Umbilical cord (tissue), 2 donors: Measurements from ENCODE around the gene PRKAR2B. TPM values are rescaled to one million over a fixed set of nuclear protein-coding genes. Genes with fewer than 3 reads are reported as not detected.
"Not testable (repeated sequence)": the region's sequence is repeated elsewhere in the genome, so short reads cannot be mapped to it uniquely, and the experiment has no call there.

Source experiments
- DNase-seq: peaks from one replicate; pipeline ENCODE4 v3.0.0-alpha.2; 2015; ENCODE audit warnings: low spot score
- total RNA-seq: library from RNA; depleted of rRNA; stranded (reverse); fragments of >200 nt; gene quantifications from one replicate; pipeline ENCODE4 v1.2.3, GENCODE V29; 2014; ENCODE audit warnings: low replicate concordance; ENCODE audit not compliant: insufficient read depth

Gene PRKAR2B
- total RNA-seq, 1 donor from 2014 or later: 5.8 TPM

DNA sequence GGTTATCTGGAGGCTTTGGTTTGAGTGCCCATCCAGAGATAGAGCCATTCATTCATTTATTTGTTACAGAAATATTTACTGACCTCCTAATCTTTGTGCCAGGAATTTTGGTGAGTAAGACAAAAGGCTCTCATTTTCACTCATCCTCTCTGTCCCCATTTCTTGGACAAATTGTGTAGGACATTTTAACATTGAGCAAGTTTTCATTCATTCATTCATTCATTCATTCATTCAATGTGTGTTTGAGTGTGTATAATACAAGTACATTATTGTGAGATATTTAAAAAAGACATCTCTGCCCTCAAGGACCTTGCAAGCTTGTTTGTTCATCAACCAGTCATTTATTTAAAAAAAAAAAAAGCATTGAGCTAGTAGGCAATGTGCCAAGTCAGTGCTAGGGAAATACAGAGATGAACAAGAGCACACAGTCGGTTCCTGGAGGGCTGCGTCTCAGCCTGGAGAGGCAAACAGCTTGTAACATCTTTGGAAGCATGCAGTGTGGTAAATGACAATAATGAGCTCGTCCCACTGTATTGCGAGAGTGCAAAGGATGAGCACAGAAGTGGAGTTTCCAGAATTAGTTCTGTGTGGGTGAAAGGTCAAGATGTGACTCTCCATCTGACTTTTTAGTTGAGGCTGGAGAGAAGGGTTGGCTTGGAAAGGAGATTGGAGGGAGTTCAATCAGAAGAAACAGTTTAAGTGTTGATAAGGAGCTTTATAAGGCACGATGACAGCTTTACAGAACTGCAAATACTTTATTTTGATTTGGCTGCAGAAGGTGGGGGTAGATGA is 73.8 kb downstream of the PRKAR2B start:
- DNase-seq: no peak

DNA sequence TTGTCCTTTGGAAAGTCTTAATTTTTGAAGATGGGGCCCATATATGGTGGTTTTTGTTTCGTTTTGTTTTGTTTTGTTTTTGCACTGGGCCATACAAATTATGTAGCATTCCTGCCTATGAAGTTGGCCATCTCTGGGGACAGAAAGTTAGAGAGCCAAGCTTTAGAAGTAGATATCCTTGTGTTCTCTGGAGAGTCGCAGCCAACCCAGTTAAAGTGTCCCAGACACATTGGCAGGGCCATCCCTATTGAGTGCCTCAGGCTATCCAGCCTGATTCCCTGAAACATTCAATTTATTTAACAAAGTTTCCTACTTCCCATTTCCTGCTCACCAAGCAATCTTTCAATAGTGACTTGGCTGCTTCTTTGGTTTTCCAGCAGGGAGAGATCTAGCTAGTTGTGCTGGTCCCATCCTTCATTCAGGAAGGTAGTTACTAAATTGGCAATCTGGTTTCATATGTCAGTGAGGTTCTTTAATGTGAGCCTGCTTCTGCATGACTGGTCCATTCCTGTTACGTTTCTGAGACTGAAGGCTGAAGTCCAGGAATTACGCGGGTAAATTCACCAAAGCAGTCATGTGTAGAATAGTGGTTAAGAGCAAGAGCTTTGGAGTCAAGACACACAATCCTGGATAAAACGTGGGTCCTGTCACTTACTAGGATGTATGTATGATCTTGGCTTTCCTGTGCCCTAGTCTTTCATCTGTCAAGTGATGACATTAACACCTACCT is 75.0 kb downstream of the PRKAR2B start:
- no peak for DNase-seq

DNA sequence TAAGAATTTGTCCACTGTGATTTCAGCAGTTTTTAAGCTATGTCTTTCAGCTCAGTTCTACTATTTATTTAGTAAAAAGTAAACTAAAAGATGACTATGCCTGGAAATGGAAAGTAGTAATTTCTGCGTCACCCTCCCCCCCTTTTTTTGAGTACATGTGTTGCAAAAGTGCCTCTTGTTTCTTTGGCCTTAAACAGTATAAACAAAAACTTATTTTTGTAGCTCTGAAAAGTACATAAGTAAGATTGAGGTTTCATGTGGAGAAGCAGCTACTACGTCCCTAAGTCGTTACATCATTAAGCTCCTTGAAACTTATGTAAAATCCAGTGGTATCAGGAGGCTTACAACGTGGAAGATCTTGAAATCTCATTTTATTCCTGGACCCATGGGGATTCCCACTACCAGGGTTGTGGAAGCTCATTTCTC is 78.0 kb downstream of the PRKAR2B start:
- DNase-seq: peak; percentile 77

DNA sequence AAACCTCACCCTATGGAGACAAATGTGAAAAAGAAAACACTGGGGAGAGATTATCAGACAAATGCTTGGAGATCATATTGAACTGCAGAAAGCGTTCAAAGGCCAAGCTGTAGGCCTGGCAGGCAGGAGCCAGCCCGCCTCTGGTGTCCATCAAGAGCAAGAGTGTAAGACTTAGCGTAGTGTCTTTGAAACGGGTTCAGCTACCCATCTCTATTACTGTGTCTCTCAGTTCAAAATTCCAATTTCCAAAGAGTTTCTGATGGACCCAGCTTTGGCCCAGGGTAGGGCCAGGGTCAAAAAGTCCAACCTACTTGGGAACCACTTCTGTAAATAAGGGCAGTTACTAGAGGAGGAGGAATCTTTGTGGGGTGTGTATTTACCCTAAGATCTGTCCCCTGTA is 78.9 kb downstream of the PRKAR2B start:
- no peak for DNase-seq

DNA sequence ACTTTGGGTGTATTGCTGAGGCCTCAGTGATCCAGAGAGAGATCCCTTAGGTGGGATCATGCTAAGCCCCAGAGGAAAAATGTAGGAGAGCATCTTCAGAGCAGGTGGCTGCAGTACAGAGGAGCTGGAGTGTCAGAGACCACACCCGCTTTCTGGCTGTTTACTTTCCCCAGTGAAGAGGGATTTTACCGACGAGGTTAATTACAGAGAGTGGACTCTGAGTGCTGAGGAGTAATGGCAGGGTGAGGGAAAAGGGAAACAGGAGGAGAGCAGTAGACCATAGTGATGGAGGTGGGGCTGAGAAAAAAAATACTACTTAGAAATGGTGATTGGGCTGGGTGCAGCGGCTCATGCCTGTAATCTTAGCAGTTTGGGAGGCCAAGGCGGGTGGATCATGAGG is 81.0 kb downstream of the PRKAR2B start:
- DNase-seq: no peak

DNA sequence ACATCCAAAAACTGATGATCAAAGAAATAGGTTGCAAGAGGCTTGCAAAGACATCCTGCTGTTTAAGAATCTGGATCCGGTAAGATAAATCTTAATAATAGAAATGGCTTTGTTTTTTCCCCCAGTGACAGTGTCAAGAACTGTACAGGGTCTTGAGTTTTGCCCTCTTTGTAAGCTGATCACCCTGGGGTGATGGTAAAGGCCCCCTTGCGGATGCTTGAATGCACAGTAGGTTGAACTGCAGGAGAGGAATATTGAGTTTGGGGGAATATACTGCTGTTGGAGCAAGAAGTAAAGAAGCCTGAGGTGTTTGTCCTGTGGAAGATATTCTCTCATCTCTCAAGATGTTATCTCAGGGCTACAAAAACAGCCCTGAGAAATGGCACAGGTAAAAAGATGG is 83.7 kb downstream of the PRKAR2B start:
- no peak for DNase-seq

DNA sequence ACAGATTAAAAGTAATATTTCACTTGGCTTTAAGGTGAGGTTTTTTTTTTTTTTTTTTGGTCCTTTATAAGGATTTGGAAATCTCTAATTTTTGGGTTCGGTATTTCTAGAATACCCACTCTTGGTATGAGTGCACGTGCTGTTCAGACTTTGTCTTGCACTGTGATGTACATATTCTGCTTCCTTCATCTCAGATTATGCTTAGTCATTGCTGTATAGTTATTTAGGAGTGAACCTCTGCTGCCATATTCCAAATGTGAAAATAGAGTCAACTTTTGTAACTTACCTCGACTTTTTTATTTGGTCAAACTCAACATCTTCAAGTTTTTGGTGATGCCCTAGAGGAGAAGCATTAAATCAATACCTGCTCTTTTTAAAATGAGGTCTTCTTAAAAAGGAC is 84.2 kb downstream of the PRKAR2B start:
- no peak for DNase-seq

DNA sequence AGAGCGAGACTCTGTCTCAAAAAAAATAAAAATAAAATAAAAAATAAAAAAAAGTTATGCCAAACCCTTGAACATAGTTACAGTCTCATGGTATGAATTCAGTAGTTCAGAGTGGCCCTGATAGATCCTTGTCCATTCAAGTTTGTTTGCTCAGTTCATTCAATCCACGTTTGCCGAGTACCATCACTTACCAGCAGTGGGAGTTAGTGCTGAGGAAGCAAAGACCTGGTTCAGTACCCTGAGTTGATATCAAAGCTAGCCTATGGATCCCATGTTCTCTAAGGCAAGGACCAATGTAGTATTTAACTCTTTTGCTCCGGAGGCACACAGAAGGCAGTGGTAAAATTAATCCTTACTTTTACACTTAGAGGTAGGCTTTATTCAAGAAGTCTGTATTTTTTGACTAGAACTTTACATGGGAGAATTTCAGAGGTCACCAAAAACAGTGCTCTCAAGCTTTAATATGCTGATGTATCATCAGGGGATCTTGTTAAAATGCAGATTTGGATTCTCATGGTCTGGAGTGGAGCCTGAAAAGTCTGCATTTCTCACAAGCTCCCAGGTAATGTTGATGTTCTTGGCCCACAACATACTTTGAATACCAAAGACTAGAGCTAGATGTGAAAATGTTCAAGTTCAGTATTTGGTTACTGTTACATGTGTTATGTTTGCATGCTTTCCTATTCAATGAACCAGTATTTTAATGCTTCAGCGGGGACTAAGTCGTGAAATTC is 86.1 kb downstream of the PRKAR2B start:
- no peak for DNase-seq

DNA sequence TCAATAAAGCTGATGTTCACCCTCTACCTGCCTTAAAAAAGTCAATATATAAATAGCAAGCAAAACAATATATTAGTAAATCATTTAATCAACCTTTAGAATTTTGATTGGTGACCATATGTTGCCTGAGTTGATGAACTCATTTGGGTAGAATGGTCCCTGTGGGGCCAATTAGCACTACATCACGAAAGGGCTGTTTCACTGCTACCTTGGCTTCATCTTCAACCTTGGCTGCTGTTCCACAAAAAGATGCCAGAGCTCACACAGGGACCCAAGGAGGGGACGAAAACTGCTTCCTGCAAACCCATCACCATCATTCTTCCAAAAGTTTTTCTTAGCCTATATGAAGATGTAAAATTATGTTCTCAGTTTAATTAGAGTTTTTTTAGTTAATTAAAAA is 88.9 kb downstream of the PRKAR2B start:
- no peak for DNase-seq

DNA sequence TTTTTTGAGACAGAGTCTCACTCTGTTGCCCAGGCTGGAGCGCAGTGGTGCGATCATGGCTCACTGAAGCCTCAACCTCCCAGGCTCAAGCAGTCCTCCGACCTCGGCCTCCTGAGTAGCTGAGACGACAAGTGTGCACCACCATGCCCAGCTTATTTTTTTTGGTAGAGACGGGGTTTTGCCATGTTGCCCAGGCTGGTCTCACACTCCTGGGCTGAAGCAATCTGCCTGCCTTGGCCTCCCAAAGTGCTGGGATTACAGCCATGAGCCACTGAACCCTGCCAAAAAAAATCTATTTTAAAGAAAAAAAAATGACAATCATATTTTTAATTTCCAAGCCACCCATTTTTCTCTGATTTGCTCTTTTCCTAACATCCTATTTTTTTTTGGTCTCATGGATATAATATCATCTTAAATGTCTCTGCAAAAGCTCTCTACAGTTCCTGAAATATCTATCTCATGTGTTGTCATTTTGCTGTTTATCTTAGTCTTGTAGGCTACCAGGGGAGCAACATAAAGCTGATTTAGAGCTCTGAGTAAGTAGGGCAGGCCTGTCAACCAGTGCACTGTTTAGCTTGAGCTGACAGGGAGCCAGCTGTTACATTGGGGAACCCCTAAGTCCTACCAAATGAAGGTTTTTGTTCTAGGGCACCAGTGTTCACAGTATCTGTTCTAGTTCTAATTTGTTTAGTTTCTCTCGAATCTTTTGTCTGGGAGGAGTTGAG is 94.4 kb downstream of the PRKAR2B start:
- DNase-seq: peak; percentile 31

DNA sequence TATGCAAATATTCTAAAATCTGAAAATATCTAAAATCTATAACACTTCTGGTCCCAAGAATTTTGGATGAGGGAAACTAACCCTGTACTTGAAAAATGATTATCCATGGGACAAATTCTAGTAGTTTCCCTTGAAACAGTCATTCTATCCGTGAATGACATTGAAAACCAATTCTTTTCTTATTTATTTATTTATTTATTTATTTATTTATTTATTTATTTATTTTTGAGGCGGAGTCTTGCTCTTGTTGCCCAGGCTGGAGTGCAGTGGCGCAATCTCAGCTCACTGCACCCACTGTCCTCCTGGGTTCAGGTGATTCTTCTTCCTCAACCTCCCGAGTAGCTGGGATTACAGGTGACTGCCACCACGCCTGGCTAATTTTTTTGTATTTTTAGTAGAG is 99.4 kb downstream of the PRKAR2B start:
- not testable (repeated sequence) for DNase-seq

DNA sequence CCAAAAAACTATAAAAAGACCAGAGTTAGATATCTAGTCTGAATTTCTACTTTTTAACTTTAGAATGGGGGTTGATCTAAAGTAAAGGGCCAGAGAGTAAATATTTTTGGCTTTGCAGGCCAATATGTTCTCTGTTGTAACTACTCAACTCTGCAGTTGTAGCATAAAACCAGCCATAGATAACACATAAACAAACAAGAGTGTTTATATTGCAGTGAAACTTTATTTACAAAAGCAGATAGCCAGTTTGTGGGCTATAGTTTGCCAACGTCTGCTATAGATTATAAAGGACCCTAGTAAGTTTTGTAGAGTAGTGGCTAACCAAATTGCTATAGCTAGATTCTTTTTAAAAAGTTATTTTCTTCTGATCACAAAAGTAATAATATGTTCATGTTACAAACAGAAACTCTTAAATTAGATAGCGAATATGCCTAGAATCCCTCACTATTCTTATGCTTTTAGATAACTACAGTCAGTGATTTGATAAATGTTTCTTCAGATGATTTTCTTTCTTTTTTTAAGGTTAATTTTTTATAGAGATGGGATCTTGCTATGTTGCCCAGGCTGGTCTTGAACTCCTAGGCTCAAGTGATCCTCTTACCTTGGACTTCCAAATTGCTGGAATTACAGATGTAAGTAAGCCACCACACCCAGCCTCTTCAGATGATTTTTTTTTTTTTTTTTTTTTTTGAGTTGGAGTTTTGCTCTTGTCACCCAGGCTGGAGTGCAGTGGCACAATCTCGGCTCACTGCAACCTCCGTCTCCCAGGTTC is 100.7 kb downstream of the PRKAR2B start:
- no peak for DNase-seq

DNA sequence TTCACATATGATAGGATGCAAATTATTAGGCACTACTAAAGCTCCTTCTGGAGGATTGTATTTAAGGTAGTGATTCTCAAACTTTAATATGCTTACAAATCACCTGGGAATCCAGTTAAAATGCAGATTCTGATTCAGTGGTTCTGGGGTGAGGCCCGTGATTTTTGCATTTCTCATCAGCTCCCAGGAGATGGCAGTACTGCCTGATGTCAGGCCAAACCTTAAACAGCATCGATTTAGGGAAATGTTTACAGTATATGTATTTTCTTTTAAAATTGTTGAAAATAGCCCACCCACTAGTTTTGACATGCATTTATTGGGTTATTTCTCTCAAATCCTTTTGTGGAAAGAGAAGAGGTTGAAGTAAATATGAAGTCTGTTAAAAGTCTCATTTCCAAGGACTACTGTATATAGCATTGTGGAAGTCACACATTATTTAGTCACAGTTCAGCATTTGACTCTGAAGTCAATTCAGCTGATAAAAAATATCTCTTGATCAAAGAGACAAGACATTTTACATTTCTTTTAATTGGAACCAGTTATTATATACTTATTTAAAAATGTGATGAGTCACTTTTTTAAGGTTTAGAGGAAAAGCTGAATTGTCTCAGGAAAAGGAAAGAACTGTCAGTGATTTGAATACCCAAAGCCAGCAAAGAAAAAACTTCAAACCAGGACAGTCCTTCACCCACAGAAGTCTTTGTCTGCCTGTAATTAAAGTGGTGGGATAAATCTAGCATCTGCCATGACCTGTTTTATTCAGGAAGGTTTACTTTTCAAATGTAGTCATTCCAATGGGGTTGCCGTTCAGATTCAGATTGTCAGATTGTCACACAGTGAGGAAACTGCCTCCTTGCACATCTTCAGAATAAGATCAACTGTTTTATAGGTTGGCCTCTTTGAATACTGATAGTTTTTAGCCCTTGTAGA is 103.2 kb downstream of the PRKAR2B start:
- DNase-seq: peak; percentile 27

DNA sequence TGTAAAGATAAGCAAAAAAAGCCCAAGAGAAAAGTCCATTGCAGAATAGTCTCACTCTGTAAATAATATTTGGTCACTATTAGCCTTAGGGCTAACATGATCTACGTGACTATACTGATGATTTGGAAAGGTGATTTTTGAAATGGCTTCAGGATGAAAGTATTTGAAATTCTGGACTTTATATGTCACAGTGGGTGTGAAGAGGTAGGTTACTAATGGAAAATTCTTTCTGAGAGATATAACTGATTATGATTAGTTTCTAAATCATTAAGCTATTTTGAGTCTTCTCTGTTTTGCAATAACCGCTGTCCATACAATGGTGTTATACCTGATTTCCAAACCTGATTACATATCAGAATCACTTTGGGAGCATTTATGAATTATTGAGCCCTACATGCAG is 104.2 kb downstream of the PRKAR2B start:
- DNase-seq: no peak

DNA sequence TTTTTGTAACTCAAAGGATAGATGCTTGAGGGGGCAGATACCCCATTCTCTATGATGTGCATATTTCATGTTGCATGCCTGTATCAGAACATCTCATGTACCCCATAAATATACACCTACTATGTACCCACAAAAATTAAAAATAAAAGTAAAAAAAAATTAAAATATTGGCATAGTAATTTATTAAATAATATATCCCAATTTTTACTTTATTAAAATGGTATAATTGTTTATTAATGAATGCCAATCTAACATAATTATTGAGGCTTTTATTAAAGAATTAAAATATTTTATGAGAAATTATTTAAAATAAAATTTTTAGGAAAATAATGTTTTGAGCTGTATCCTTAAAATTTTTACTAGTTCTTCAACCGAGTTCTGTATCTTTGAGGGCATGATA is 105.4 kb downstream of the PRKAR2B start:
- no peak for DNase-seq

DNA sequence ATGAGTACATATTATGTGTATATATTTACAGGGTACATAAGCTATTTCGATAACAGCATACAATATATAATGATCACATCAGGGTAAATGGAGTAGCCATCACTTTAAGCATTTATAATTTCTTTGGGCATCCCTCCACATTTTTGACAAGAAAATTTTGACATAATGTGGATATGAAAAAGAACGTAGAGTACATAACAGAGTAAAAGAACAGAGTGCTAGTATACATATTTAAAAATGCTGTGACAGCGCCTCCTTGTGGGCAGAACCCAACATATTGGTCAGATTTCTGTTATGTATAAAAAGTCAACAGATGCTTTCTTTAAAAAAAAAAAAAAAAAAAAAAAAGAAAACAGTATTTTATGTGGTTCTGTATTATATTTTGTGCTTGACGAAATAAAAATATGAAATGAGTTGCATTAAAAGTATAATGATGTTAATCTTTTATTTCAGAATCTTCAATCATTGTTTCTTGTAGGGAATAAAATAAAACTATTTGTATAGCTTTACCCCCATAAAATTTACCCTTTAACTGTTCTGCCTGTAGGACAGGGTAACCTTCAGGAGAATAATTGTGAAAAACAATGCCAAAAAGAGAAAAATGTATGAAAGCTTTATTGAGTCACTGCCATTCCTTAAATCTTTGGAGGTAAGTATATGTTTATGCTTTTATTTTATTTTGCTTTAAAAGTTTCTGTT is 106.0 kb downstream of the PRKAR2B start:
- peak; percentile 77 for DNase-seq

DNA sequence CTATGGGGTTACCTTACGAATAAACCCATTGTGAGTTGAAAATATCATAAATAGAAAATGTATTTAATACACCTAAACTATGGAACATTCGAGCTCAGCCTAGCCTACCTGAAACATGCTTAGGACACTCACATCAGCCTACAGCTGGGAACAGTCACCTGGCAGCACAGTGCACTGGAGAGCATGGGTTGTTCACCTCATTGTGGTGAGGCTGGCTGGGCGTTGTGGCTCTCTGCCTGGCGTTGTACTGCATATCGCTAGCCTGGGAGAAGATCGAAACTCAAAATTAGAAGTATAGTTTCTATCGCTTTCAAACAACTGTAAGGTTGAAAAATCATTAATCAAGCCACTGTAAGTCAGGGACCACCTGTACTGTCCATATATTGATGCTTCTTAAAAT is 107.0 kb downstream of the PRKAR2B start:
- no peak for DNase-seq

DNA sequence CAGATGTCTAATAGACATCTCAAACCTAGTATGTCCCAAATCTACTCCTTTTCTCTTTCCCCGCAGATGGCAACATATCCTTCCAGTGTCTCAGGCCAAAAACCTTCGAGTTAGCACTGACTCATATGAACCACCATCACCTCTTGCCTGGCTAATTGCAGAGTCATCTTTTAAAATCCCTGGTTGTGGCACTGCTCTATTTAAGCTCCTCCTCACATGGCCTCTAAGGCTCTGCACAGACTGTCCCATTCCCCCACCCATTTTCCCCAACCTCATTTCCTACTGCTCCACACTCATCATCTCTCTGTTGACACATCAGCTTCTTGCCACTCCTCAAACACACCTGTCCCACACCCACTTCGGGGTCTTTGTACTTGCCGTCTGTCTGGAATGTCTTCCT is 107.5 kb downstream of the PRKAR2B start:
- DNase-seq: no peak

DNA sequence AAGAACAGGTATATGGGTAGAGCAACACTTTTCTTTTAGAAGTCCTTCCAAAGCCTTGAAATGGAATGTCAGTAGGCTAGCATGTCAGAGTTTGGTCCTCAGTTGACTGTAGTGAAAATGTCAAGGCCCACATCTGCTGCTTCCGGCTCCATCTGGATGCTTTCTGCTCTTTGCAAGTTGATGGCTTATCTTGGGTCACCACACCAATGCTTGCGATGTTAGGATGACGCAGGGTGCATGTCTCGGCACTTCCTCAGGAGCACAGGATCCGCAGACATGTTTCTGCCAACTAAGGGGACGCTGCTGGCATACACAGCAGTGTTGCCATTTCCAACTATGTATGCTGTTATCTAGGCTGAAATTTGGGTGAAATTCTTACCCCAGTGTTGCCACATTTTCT is 110.3 kb downstream of the PRKAR2B start:
- no peak for DNase-seq
